Left cardiac atrium (tissue), 4 donors: Measurements from ENCODE around the gene SLC49A4. TPM values are rescaled to one million over a fixed set of nuclear protein-coding genes. Genes with fewer than 3 reads are reported as not detected.
"Not testable (repeated sequence)": the region's sequence is repeated elsewhere in the genome, so short reads cannot be mapped to it uniquely, and the experiment has no call there.

Experiments
- ATAC-seq, 2 donors: fragments of 200-7000 bp; cut with Tn5 transposase; one replicate each; pipeline ENCODE4 v1.9.1; 2020; ENCODE audit warnings: mild to moderate bottlenecking in 2 of 2, moderate library complexity in 2 of 2
- DNase-seq: peaks from one replicate; pipeline ENCODE4 v3.0.0-alpha.2; 2020
- intact Hi-C, 2 donors: fragments of 100-400 bp; cut with DNase I; formaldehyde crosslinking; loops; one replicate each; pipeline versions ENCODE4 v1.14.1 to v1.15.1; 2022 to 2023
- long read RNA-seq: library from polyadenylated mRNA; unstranded; transcript quantifications from one replicate; pipeline ENCODE4 v2.0.0, GENCODE V29; 2021
- total RNA-seq, 2 donors: library from RNA; stranded (reverse); fragmentation: NEBNext Ultra II Directional; extraction: Animal tissue kit (Norgen Biotek cat#: 25700); gene quantifications; one replicate each; pipeline ENCODE4 v1.2.1, GENCODE V29; 2021
- donor health status: DM: no; HTN: yes; CAD: no.
- donor health status: DM: no; HTN: yes; CAD: no; lungs with severe emphysema.
- donor health status: DM: yes; HTN: yes; CAD: no.
- donor health status: Dilated cardiomyopathy.

Gene SLC49A4
- total RNA-seq = 10 to 100 TPM; 16.8 to 23.2 TPM
- long read RNA-seq, partial matches to known transcripts = 2 of 5 reads
- long read RNA-seq, other reads (novel, unspliced or antisense) = 1 of 5 reads

- peak; percentile 91 to 95 for ATAC-seq
- DNase-seq = peak; percentile 79
- intact Hi-C loops = no loop called here
Measured at GRCh38 chr3:122794779-122795673, at the start of gene SLC49A4. SLC49A4 (plus strand) TSS chr3:122795069; CDS start chr3:122795193, 124 bp downstream.

- no peak for ATAC-seq
- intact Hi-C loops = no loop called here
Measured at GRCh38 chr3:122745369-122746021, 49.4 kb upstream of the SLC49A4 start.

GRCh38 chr3:122747295-122747694 is 47.6 kb upstream of the SLC49A4 start:
- intact Hi-C loops, ATAC-seq, DNase-seq: not testable (repeated sequence)

More at GRCh38 chr3:122745369-122746021, 49.4 kb upstream of the SLC49A4 start:
- no peak for DNase-seq

GRCh38 chr3:122748347-122748746 is 46.5 kb upstream of the SLC49A4 start:
- ATAC-seq (no peak), DNase-seq (no peak)
- intact Hi-C loops = no loop called here

GRCh38 chr3:122754929-122755328 is 39.9 kb upstream of the SLC49A4 start:
- ATAC-seq = peak in 1 of 2 donors; percentile 46
- intact Hi-C loops = no loop called here
- DNase-seq = no peak

- ATAC-seq (no peak), DNase-seq (no peak)
- intact Hi-C loops = no loop called here
Measured at GRCh38 chr3:122755491-122755890, 39.4 kb upstream of the SLC49A4 start.

- peak; percentile 18 to 47 for ATAC-seq
- DNase-seq = no peak
- intact Hi-C loops = no loop called here
Measured at GRCh38 chr3:122758877-122759560, 35.9 kb upstream of the SLC49A4 start.

- DNase-seq = no peak
- no peak for ATAC-seq
- intact Hi-C loops = no loop called here
Measured at GRCh38 chr3:122760453-122761271, 34.2 kb upstream of the SLC49A4 start.

GRCh38 chr3:122766430-122766829 is 28.4 kb upstream of the SLC49A4 start:
- intact Hi-C loops = no loop called here
- no peak for ATAC-seq

GRCh38 chr3:122767540-122768372 is 27.1 kb upstream of the SLC49A4 start:
- intact Hi-C loops = no loop called here
- ATAC-seq (peak; percentile 34 to 69), DNase-seq (no peak)

More at GRCh38 chr3:122766430-122766829, 28.4 kb upstream of the SLC49A4 start:
- DNase-seq = no peak

GRCh38 chr3:122770521-122771202 is 24.2 kb upstream of the SLC49A4 start:
- DNase-seq (no peak), ATAC-seq (no peak)
- intact Hi-C loops = no loop called here

GRCh38 chr3:122772827-122773226 is 22.0 kb upstream of the SLC49A4 start:
- intact Hi-C loops = no loop called here
- DNase-seq = no peak
- no peak for ATAC-seq

GRCh38 chr3:122773944-122774509 is 20.8 kb upstream of the SLC49A4 start:
- intact Hi-C loops = no loop called here
- DNase-seq (no peak), ATAC-seq (no peak)

- intact Hi-C loops = no loop called here
- DNase-seq = no peak
- no peak for ATAC-seq
Measured at GRCh38 chr3:122774564-122774963, 20.3 kb upstream of the SLC49A4 start.

- no peak for DNase-seq
- no peak for ATAC-seq
- intact Hi-C loops = no loop called here
Measured at GRCh38 chr3:122776675-122777468, 18.0 kb upstream of the SLC49A4 start.

- intact Hi-C loops = no loop called here
- ATAC-seq (no peak), DNase-seq (no peak)
Measured at GRCh38 chr3:122777563-122777962, 17.3 kb upstream of the SLC49A4 start.
